Common myeloid progenitor, CD34-positive (primary cell): Measurements from ENCODE around the gene CARD14.

Experiments used
- CTCF ChIA-PET: fragments of 350-600 bp; sonication (Branson Sonifier 250); formaldehyde crosslinking; loops from one replicate; lab custom pipeline; 2021; ENCODE audit warnings: antibody characterized with exemption; lab: Charles Lee
- POLR2A ChIA-PET: fragments of 350-600 bp; sonication (Branson Sonifier 250); formaldehyde crosslinking; loops from one replicate; lab custom pipeline; 2021; ENCODE audit warnings: antibody characterized with exemption; lab: Charles Lee
- DNase-seq, 3 donors: peaks; one replicate each; pipeline versions ENCODE4 v3.0.0 to v3.0.0-alpha.2; 2013
- H3K27ac ChIP-seq, 2 experiments: 1 replicate in 1 of 2; 2 replicates in 1 of 2; pipeline ENCODE4 v1.7.0; 2013; ENCODE audit warnings: inconsistent platforms in 2 of 2, low read length in 2 of 2, mild to moderate bottlenecking in 2 of 2, low read depth in 1 of 2, moderate library complexity in 1 of 2; ENCODE audit not compliant: severe bottlenecking in 2 of 2, insufficient read depth in 1 of 2, poor library complexity in 1 of 2
- H3K27me3 ChIP-seq, 5 experiments: replicated peaks in 2 of 5; 1 replicate in 3 of 5; 2 replicates in 2 of 5; pipeline versions ENCODE4 v1.6.1 to v1.7.0; 2013; ENCODE audit warnings: low read length in 4 of 5, mild to moderate bottlenecking in 2 of 5, moderate library complexity in 2 of 5, inconsistent platforms in 1 of 5; ENCODE audit not compliant: insufficient read depth in 5 of 5, control insufficient read depth in 4 of 5
- H3K36me3 ChIP-seq, 4 experiments: 1 replicate in 2 of 4; 2 replicates in 2 of 4; pipeline versions ENCODE4 v1.6.1 to v1.7.0; 2013; ENCODE audit warnings: low read length in 3 of 4, control low read depth in 1 of 4, mild to moderate bottlenecking in 1 of 4; ENCODE audit not compliant: control insufficient read depth in 4 of 4, insufficient read depth in 4 of 4
- H3K4me1 ChIP-seq, 4 experiments: 1 replicate in 3 of 4; 2 replicates in 1 of 4; pipeline versions ENCODE4 v1.6.1 to v1.7.1; 2013; ENCODE audit warnings: low read length in 3 of 4, mild to moderate bottlenecking in 3 of 4, control low read depth in 1 of 4, inconsistent platforms in 1 of 4, moderate library complexity in 1 of 4; ENCODE audit not compliant: control insufficient read depth in 4 of 4, insufficient read depth in 4 of 4; ENCODE audit errors: control extremely low read depth in 1 of 4
- H3K4me3 ChIP-seq, 7 experiments: 1 replicate in 4 of 7; 2 replicates in 3 of 7; pipeline versions ENCODE4 v1.5.1 to v1.7.0; 2013; ENCODE audit warnings: mild to moderate bottlenecking in 7 of 7, low read length in 6 of 7, moderate library complexity in 6 of 7, inconsistent platforms in 2 of 7, low read depth in 2 of 7, control low read depth in 1 of 7; ENCODE audit not compliant: insufficient read depth in 4 of 7, control insufficient read depth in 1 of 7; ENCODE audit errors: extremely low read depth in 1 of 7
- H3K9me3 ChIP-seq, 5 experiments: 1 replicate in 4 of 5; 2 replicates in 1 of 5; pipeline versions ENCODE4 v1.6.1 to v1.7.1; 2013; ENCODE audit warnings: low read length in 4 of 5, mild to moderate bottlenecking in 2 of 5, inconsistent platforms in 1 of 5, low read depth in 1 of 5, moderate library complexity in 1 of 5; ENCODE audit not compliant: control insufficient read depth in 4 of 5, insufficient read depth in 2 of 5; ENCODE audit errors: control extremely low read depth in 1 of 5
- WGBS: methylation state at CpG from one replicate; pipeline ENCODE4 v1.1.5; 2013; ENCODE audit not compliant: insufficient coverage; 5-methylcytosine and 5-hydroxymethylcytosine counted together

CARD14 gene

GRCh38 chr17:80219013-80219762 lies 49.4 kb downstream of the CARD14 start:
- ChIA-PET CTCF (interaction anchor here (1.4 kb wide), 1 partner anchor 20 kb away, joined by 3 read pairs; no protein-coding TSS in a partner anchor), POLR2A (interaction anchor here (1.0 kb wide), 1 partner anchor 13 kb away, joined by 3 read pairs; no protein-coding TSS in a partner anchor)
- Histone ChIP-seq H3K36me3 (no peaks in the 10 kb centered on the region), H3K9me3 (peaks cover 0 to 1% (median 0%) of the 10 kb centered on the region in 5 experiments), H3K4me1 (peaks cover 0 to 27% (median 23%) of the 10 kb centered on the region in 4 experiments), H3K27ac (peak overlapping the region in 1 of 2 experiments; percentile 61), H3K4me3 (peak overlapping the region in 5 of 7 experiments; percentile 34 to 68 (median 59)), H3K27me3 (peaks cover 0 to 87% (median 15%) of the 10 kb centered on the region in 5 experiments)
- DNase-seq, result peak; percentile 94 to 98 (median 98)
- 0% methylated on average over 12 of the region's 15 CpGs for WGBS

GRCh38 chr17:80219763-80220053 lies 49.9 kb downstream of the CARD14 start:
- Histone ChIP-seq H3K4me1 (peaks cover 0 to 27% (median 21%) of the 10 kb centered on the region in 4 experiments), H3K4me3 (peak overlapping the region in 6 of 7 experiments; percentile 19 to 68 (median 56)), H3K36me3 (no peaks in the 10 kb centered on the region), H3K27me3 (peaks cover 0 to 87% (median 20%) of the 10 kb centered on the region in 5 experiments), H3K9me3 (peaks cover 0 to 1% (median 0%) of the 10 kb centered on the region in 5 experiments), H3K27ac (peak overlapping the region in 1 of 2 experiments; percentile 61)
- WGBS, result 0% methylated on average over 5 of the region's 5 CpGs
- ChIA-PET POLR2A (interaction anchor here (1.0 kb wide), 1 partner anchor 14 kb away, joined by 3 read pairs; no protein-coding TSS in a partner anchor), CTCF (no interaction called here)
- no peak for DNase-seq

GRCh38 chr17:80220054-80220735 lies 50.4 kb downstream of the CARD14 start, which contains the start of the genes SGSH and SLC26A11:
Gene SGSH, minus strand, starts transcription at chr17:80220333. Its CDS starts 20 bp downstream, at chr17:80220313.
Gene SLC26A11, plus strand, starts transcription at chr17:80220427. Its CDS starts 1,134 bp downstream, at chr17:80221561.
- peak within 1 kb of the TSS; percentile 1 to 68 (median 53) for H3K4me3 ChIP-seq
- H3K36me3 ChIP-seq, result no peaks in the 10 kb centered on the region
- ChIA-PET POLR2A (no interaction called here), CTCF (no interaction called here)
- DNase-seq, result peak in 2 of 3 donors; percentile 26 to 49
- WGBS, result under 1% methylated on average over 58 of the region's 77 CpGs
- peaks cover 0 to 27% (median 21%) of the 10 kb centered on the region in 4 experiments for H3K4me1 ChIP-seq
- peaks cover 0 to 87% (median 20%) of the 10 kb centered on the region in 5 experiments for H3K27me3 ChIP-seq
- peak within 1 kb of the TSS in 1 of 2 experiments; percentile 61 for H3K27ac ChIP-seq
- H3K9me3 ChIP-seq, result peaks cover 0 to 1% (median 0%) of the 10 kb centered on the region in 5 experiments

- ChIA-PET POLR2A (no interaction called here), CTCF (no interaction called here)
- no peak for DNase-seq
- Histone ChIP-seq H3K27me3 (peaks cover 0 to 89% (median 20%) of the 10 kb centered on the region in 5 experiments), H3K36me3 (no peaks in the 10 kb centered on the region), H3K9me3 (peaks cover 0 to 1% (median 0%) of the 10 kb centered on the region in 5 experiments), H3K4me3 (peak overlapping the region in 4 of 7 experiments; percentile 1 to 68 (median 46)), H3K27ac (no peak overlapping the region), H3K4me1 (peaks cover 0 to 27% (median 21%) of the 10 kb centered on the region in 4 experiments)
- WGBS, result 31% methylated on average over 33 of the region's 41 CpGs
These were observed 50.9 kb downstream of the CARD14 start for GRCh38 chr17:80220736-80221215.

GRCh38 chr17:80221351-80222105 lies 51.7 kb downstream of the CARD14 start:
- ChIA-PET POLR2A (interaction anchor here (1.1 kb wide), 1 partner anchor 33 kb away, joined by 3 read pairs; no protein-coding TSS in a partner anchor), CTCF (no interaction called here)
- no peak overlapping the region for H3K27ac ChIP-seq

GRCh38 chr17:80222376-80223141 lies 52.7 kb downstream of the CARD14 start:
- Histone ChIP-seq H3K27me3 (peaks cover 0 to 82% (median 8%) of the 10 kb centered on the region in 5 experiments), H3K4me1 (peaks cover 0 to 27% (median 21%) of the 10 kb centered on the region in 4 experiments), H3K27ac (no peak overlapping the region), H3K36me3 (no peaks in the 10 kb centered on the region), H3K9me3 (peaks cover 0 to 1% (median 0%) of the 10 kb centered on the region in 5 experiments), H3K4me3 (no peak overlapping the region)
- CTCF ChIA-PET, result no interaction called here
- no peak for DNase-seq
- WGBS, result 89% methylated on average over 14 of the region's 18 CpGs
- POLR2A ChIA-PET, result interaction anchor here (1.1 kb wide), 1 partner anchor 32 kb away, joined by 3 read pairs; no protein-coding TSS in a partner anchor

More at GRCh38 chr17:80221351-80222105, 51.7 kb downstream of the CARD14 start:
- peaks cover 0 to 87% (median 15%) of the 10 kb centered on the region in 5 experiments for H3K27me3 ChIP-seq
- H3K4me3 ChIP-seq, result no peak overlapping the region
- H3K9me3 ChIP-seq, result peaks cover 0 to 1% (median 0%) of the 10 kb centered on the region in 5 experiments
- H3K4me1 ChIP-seq, result peaks cover 0 to 27% (median 21%) of the 10 kb centered on the region in 4 experiments
- H3K36me3 ChIP-seq, result no peaks in the 10 kb centered on the region
- 97% methylated on average over 27 of the region's 29 CpGs for WGBS
- no peak for DNase-seq
